NCI-H2227 (cell line): ENCODE results near the gene CDA.
"Not testable (repeated sequence)": the region's sequence is repeated elsewhere in the genome, so short reads cannot be mapped to it uniquely, and the experiment has no call there.

ENCODE experiments used
- DNase-seq: peaks from one replicate; lab custom pipeline; 2025; ENCODE audit not compliant: unreplicated experiment; lab: John Stamatoyannopoulos, UW

Gene CDA

DNA sequence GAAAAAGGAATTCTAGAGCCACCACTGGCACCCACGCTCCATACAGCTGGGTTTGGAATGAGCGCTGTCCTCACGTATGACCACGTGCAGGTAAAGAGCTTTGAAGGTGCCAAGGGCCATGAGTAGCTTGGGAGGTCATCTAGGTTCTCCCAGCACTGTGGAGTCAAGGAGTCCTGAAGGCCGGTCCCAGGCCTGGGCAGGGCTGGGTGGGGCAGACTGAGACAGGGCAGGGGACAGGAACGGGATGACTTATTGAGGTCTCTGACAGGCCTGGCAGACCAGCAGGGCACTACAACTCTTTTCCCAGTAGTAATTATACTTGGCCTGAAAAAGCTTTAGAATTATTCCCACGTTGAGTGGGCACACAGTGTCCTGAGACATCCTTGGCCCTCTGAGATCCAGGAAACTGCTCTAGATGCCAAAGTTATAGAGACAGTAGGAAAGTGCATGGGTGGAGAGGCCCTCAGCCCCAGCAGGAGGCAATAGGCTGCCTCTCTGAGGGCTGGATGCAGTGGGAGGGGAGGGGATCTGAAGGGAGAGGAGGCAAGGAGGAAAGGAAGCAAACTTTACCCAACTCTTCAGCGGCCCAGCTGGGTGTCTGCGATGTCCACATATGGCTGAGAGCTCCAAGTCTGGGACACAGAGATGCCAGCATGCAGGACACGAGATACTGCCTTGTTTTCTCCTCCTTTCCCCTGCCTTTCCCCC lies 1.8 kb upstream of the CDA start:
- no peak for DNase-seq

DNA sequence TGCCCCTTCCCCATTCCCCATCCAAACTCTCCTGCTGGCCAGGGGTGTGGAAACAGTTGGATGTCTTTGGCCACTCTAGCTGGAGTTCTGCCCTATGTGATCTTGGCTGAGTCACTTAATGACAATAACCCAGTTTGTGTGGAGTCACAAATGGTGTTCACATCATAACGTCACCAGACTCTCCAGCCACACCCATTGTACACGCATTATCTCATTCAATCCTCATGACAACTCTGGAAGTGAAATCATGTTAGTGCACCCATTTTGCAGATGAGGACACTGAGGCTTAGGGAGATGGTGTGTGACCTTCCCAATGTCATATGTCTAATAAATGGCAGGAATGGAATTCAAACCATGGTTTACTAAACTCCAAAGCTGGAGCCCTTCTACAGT lies 1.2 kb upstream of the CDA start:
- DNase-seq, result no peak

DNA sequence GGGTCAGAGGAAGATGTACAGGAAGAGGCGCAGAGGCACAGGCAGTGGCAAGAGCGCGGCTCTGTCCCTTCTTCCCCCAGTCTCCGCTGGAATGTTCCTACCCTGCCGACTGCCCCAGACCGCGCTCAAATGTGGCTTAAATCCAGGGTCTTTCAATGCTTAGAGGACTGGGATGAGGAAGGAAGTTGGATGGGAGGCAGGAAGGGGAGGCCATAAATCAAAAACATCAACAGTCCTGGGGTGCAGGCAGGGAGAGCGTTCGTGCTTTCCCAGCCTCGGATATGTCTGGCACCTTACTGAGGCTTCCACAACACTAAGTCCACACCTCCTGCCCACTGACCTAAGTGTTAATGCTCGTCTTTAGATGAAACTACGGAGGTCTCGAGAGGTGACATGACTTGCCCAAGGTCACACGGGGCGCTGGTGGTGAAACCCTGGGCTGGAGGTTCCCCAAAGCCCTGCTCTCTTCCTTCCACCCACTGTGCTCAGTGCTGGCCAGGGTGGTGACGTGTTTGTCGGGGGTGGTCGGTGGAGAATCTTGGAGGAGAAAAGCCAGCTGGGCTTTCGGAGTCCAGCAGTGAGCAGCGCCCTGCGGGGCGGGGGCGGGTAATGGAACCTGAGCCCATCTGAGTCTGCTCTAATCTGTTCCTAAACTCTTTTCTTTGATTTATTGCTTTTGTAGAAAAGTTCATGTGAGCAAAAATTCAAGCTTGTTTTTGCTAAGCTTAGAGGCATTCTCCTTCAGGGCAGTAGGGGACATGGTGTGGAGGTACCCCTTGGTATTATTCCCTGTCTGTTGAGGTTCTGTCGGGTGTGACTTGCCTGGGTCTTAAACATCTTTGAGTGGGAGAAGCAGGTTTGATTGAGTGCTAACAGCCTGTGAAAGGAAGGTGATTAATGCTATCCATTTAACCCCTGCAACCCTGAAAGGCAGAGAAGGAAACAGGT lies 708 bp downstream of the CDA start:
- DNase-seq, result no peak

- DNase-seq, result no peak
These were observed 1.4 kb downstream of the CDA start for GRCh38 chr1:20590306-20590777.

GRCh38 chr1:20593756-20594155 lies 4.9 kb downstream of the CDA start:
- DNase-seq, result no peak

GRCh38 chr1:20594746-20595145 lies 5.8 kb downstream of the CDA start:
- DNase-seq, result no peak

GRCh38 chr1:20596106-20596505 lies 7.2 kb downstream of the CDA start:
- no peak for DNase-seq

DNA sequence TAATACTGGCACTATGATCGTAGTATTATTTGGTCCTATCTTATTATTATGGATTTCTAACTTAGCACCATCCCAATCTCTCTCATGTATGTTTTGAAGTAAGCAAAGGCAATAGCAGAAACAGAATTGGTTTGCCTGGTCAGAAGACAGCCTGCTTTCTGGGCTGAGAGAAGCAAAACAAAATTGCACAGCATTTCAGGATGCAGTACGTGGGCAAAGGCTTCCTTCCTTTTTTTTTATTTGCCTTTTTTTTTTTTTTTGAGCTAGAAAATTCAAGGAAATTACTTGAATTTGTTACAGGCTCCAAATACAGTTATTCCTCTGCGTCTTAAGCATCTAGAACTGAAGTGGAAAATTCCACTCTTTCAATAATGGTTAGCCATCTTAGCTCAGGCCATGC lies 8.8 kb downstream of the CDA start:
- DNase-seq, result no peak

GRCh38 chr1:20600156-20600555 lies 11.3 kb downstream of the CDA start:
- DNase-seq, result no peak

- DNase-seq, result no peak
These were observed 12.4 kb downstream of the CDA start for GRCh38 chr1:20601129-20601825.

DNA sequence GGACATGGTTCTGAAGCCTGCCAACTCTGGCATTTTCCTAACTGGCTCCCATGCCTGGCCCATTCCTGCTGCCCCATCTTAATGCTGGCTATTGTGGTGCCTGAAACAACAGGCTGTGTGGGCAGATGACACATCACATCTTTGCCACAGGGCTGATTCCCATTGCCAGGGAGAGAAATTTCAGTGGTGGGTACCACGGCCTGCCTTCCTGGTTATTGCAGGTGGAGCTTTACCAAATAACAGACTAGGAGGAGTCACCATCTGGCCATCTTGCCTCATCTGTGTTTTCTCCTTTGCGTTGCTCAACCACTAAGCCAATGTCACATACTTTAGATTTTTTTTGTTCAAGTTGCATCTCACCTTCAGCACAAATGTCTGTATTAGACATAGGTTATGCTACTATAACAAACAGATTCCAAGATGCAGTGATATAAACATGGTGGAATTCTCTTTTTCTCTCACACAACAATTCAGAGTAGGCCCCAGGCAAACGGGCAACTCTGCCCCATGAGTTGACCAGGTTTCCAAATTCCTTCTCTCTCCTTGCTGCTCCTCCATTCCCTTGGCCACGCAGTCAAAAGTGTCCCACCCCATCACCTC lies 14.1 kb downstream of the CDA start:
- no peak for DNase-seq

DNA sequence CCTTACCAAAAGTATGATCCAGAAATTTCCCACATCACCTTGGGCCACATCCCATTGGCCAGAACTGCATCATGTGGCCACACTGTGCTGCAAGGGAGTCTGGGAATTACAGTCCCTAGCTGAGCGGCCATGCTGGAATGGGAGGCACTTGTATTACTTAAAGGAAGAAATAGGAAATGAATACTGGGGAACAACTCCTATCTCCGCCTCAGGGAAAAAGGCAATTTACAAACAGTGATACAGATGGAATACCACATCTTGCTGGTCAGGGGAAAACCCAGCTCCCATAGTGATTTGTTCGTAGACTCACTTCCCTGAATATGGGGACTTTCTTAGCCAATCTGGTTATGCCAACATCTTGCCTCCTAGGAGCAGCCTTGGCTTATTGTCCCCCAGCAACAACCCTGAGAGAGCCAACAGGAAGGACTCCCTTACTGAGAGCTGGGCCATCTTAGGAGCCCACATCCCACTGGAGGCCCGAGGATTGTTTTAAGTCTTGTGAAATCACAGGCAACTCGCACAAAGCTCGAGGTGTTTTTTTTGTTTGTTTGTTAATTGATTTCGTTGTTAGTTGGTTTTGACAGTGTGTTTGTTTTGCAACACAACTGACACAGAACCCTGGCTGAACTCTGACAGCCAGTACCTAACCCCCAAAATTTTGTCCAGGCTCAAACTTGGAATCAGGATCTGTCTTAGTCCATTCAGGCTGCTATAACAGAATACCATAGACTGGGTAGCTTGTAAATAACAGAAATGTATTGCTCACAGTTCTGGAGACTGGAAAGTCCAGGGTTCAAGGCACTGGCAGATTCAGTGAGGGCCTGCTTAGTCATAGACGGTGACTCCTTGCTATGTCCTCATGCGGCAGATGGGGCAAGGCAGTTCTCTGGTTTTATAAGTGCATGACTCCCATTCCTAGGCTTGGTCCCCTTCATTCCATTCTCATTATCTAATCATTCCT lies 14.9 kb downstream of the CDA start:
- no peak for DNase-seq

DNA sequence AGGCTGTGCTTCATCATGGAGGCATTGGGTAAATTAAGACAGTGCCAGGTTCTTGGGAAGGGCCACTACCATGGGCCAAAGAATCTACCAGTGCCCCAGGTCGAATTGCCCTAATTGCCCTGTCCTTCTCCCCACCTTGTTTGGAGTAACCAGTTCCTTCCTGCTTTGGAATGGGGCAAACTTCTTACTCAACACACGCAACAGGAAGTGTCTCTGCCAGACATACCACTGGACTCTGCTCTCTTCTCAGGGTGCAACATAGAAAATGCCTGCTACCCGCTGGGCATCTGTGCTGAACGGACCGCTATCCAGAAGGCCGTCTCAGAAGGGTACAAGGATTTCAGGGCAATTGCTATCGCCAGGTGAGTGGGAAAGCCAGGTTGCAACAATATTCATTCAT lies 15.8 kb downstream of the CDA start:
- DNase-seq, result no peak

DNA sequence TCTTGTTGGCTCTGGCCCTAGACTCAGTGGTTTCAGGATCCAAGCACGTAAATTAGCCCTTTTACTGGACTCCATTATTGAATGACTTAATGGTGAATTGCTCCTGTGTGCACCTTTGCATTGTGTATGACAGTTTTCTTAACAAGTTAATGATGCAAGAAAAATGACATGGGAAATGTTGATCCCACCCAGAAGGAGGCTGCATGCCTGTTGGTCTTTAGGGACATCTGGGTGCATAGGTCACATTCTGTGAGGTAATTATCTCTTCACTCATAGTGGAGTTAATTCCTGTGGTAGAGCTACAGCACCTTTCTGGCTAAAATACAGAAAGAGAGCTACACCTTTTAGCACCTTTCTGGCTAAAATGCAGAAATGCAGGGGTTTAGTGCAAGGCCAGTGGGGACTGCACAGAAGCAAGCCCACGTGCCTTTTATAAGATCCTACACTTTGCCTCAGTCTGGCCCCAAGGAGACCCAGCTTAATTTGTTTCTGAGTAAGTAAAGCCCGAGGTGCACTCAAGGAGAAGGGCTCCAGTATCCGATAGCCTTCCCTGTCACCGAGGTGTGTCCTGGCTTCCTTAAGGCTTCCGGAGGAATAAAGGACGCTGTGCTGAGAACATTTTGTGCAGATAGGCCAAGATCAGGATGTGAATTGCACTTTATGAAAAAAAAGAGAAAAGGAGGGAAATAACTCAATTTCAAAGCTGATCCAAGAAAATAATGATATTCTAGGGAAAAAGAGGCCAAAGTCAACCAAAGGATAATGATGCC lies 18.1 kb downstream of the CDA start:
- not testable (repeated sequence) for DNase-seq

GRCh38 chr1:20609541-20609940 lies 20.6 kb downstream of the CDA start:
- DNase-seq, result no peak

GRCh38 chr1:20610970-20611369 lies 22.1 kb downstream of the CDA start:
- no peak for DNase-seq

DNA sequence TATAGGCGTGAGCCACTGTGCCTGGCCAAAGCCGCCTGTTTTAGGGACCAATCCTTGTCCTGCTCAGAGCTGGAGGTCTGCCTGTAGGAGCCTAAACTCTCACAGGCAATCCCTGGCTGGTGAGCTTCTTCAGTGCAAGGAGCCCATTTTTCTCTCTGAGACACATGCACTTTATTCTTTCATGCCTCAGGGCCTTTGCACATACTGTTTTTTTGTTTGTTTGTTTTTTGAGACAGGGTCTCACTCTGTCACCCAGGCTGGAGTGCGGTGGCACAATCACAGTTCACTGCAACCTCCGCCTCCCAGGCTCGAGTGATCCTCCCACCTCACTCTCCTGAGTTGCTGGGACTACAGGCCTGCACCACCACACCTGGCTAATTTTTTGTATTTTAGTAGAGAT lies 22.8 kb downstream of the CDA start:
- no peak for DNase-seq

DNA sequence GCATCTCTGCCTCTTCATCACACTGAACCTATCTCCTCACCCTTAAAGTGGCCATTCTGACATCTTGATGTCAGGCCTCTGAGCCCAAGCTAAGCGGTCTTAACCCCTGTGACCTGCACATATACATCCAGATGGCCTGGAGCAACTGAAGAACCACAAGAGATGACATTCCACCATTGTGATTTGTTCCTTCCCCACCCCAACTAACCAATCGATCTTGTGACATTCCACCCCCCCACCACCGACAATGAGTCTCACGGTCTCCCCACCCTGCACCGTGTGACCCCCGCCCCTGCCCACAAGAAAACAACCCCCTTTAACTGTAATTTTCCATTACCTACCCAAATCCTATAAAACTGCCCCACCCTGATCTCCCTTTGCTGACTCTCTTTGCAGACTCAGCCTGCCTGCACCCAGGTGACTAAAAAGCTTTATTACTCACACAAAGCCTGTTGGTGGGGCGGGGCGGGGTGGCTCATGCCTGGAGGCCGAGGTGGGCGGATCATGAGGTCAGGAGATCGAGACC lies 23.4 kb downstream of the CDA start:
- no peak for DNase-seq

DNA sequence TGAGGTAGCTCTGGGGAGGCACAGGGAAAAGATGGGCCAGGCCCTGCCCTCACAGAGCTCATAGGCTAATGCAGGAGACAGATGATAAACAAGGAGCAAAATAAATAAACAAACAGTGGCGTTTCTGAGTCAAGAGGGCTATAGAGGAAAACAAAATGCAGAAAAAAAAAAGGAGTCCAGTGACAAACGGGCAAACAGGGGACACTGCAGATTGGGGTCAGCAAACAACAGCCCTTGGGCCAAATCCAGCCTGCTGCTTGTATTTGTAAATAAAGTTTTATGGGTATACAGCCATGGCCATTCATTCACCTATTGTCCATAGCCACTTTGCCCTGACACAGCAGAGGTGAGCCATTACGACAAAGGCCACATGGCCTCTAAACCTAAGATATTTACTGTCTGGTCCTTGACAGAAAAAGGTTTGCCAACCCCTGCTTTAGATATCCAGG lies 25.3 kb downstream of the CDA start:
- no peak for DNase-seq
